ENCODE results near the gene PCCA. TPM values are rescaled to one million over a fixed set of nuclear protein-coding genes. Genes with fewer than 3 reads are reported as not detected.

PCCA gene
- total and polyA plus RNA-seq, 12 donors: 27.6 to 176 (median 97.7) TPM

GRCh38 chr13:100044936-100045335 is 44.0 kb upstream of the PCCA start:
- intact Hi-C loops (cut with DNase I): loop anchor here in 1 of 2 donors (10.0 kb wide), 1 partner anchor 470 kb away; no protein-coding TSS in a partner anchor
- no peaks in the 10 kb centered on the region for H3K27me3 ChIP-seq
- 83 to 92% (median 88%) methylated on average over 3 of the region's 3 CpGs for WGBS, 4 donors
- no peak overlapping the region for H3K27ac ChIP-seq
- H3K4me3 ChIP-seq: no peak overlapping the region
- H3K9me3 ChIP-seq (replicated peaks in 1 of 3): no peaks in the 10 kb centered on the region
- DNase-seq: no peak
- H3K4me1 ChIP-seq (replicated peaks in 1 of 2): no peaks in the 10 kb centered on the region
- no peaks in the 10 kb centered on the region for H3K36me3 ChIP-seq (replicated peaks in 1 of 2)
- no peak for TF ChIP-seq CTCF (IDR thresholded peaks at IDR 0.05)
- no peak for TF ChIP-seq POLR2A (IDR thresholded peaks at IDR 0.05)

GRCh38 chr13:100045355-100045754 is 43.5 kb upstream of the PCCA start:
- intact Hi-C loops (cut with DNase I): loop anchor here in 1 of 2 donors (10.0 kb wide), 1 partner anchor 469 kb away; no protein-coding TSS in a partner anchor
- no peak overlapping the region for H3K27ac ChIP-seq
- H3K4me1 ChIP-seq (replicated peaks in 1 of 2): no peaks in the 10 kb centered on the region
- DNase-seq: no peak
- no peaks in the 10 kb centered on the region for H3K9me3 ChIP-seq (replicated peaks in 1 of 3)
- H3K27me3 ChIP-seq: no peaks in the 10 kb centered on the region
- H3K36me3 ChIP-seq (replicated peaks in 1 of 2): no peaks in the 10 kb centered on the region
- no peak for TF ChIP-seq CTCF (IDR thresholded peaks at IDR 0.05)
- no peak for TF ChIP-seq POLR2A (IDR thresholded peaks at IDR 0.05)
- no peak overlapping the region for H3K4me3 ChIP-seq
- 74 to 89% (median 84%) methylated on average over 3 of the region's 3 CpGs for WGBS, 4 donors

DNA sequence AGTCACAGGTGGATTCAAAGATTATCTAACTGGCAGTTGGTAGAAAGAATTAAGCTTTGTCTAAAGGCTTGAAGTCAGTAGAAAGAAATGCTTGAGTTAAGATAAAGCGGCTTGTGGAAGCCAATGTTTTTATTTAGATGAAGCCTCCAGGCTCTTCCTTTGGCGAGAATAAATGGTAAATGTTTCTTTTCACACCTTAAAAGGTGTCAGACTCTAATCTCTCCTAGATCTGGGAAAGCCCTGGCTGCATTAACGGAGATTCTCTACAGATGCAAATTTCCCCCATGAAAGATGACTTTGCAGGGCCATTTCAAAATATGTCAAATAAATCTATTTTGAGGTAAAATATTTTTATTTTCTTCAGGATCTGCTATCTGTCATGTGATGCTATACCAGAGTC is 37.8 kb upstream of the PCCA start:
- Histone ChIP-seq H3K4me1 (replicated peaks in 1 of 2) (no peaks in the 10 kb centered on the region), H3K27me3 (no peaks in the 10 kb centered on the region), H3K27ac (no peak overlapping the region), H3K36me3 (replicated peaks in 1 of 2) (no peaks in the 10 kb centered on the region), H3K4me3 (no peak overlapping the region), H3K9me3 (replicated peaks in 1 of 3) (no peaks in the 10 kb centered on the region)
- WGBS, 4 donors: 75 to 85% (median 77%) methylated on average over 3 of the region's 3 CpGs
- DNase-seq: no peak
- intact Hi-C loops (cut with DNase I): no loop called here
- TF ChIP-seq CTCF (IDR thresholded peaks at IDR 0.05): no peak
- no peak for TF ChIP-seq POLR2A (IDR thresholded peaks at IDR 0.05)

- WGBS, 4 donors: 85 to 89% (median 88%) methylated on average over 3 of the region's 3 CpGs
- intact Hi-C loops (cut with DNase I): no loop called here
- Histone ChIP-seq H3K9me3 (replicated peaks in 1 of 3) (no peaks in the 10 kb centered on the region), H3K4me1 (replicated peaks in 1 of 2) (no peaks in the 10 kb centered on the region), H3K36me3 (replicated peaks in 1 of 2) (no peaks in the 10 kb centered on the region), H3K27me3 (no peaks in the 10 kb centered on the region), H3K27ac (no peak overlapping the region), H3K4me3 (no peak overlapping the region)
- no peak for TF ChIP-seq CTCF (IDR thresholded peaks at IDR 0.05)
- TF ChIP-seq POLR2A (IDR thresholded peaks at IDR 0.05): no peak
- no peak for DNase-seq
These were observed 29.1 kb upstream of the PCCA start for GRCh38 chr13:100059827-100060226.

Measured in adrenal gland (tissue), 12 donors.